Breast epithelium (tissue), 3 donors: ENCODE measurements around the gene AGMAT.

Experiments
- POLR2A ChIP-seq: fragments of 450-650 bp; IDR thresholded peaks from one replicate; pipeline ENCODE4 v1.6.1; 2016; ENCODE audit warnings: antibody characterized with exemption, mild to moderate bottlenecking, moderate library complexity
- POLR2AphosphoS5 ChIP-seq, 3 donors: sonication (generic); formaldehyde crosslinking; IDR thresholded peaks; one replicate each; pipeline ENCODE4 v1.6.1; 2017; ENCODE audit warnings: antibody characterized with exemption in 3 of 3
- TF ChIP-seq, protein P1 (sequence below), 3 donors: fragments of 450-650 bp; IDR thresholded peaks; one replicate each; pipeline ENCODE4 v1.5.1; 2016 to 2017; ENCODE audit warnings: antibody characterized with exemption in 3 of 3, mild to moderate bottlenecking in 3 of 3, moderate library complexity in 3 of 3

DNA sequence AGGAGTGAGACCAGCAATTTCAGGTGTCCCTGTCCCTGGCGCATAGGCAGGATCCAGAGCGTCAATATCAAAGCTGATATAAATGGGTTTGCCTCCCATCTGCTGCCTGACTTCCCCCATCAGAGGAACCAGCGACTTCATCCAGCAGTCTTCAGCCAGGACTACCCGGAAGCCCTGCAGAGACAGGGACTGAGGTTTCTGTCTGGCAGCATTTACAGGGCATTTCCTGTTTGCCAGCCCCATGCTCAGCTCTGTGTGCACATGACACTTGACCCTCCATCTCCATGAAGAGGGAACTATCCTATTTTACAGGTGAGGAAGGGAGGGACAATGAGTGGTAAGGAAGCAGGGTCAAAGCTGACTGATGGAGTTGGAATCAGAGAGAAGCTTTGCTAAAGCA, 7.2 kb downstream of the AGMAT start:
- TF ChIP-seq POLR2A = no peak
- TF ChIP-seq, protein P1, sequence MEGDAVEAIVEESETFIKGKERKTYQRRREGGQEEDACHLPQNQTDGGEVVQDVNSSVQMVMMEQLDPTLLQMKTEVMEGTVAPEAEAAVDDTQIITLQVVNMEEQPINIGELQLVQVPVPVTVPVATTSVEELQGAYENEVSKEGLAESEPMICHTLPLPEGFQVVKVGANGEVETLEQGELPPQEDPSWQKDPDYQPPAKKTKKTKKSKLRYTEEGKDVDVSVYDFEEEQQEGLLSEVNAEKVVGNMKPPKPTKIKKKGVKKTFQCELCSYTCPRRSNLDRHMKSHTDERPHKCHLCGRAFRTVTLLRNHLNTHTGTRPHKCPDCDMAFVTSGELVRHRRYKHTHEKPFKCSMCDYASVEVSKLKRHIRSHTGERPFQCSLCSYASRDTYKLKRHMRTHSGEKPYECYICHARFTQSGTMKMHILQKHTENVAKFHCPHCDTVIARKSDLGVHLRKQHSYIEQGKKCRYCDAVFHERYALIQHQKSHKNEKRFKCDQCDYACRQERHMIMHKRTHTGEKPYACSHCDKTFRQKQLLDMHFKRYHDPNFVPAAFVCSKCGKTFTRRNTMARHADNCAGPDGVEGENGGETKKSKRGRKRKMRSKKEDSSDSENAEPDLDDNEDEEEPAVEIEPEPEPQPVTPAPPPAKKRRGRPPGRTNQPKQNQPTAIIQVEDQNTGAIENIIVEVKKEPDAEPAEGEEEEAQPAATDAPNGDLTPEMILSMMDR (IDR thresholded peaks at IDR 0.05) = no peak
- TF ChIP-seq POLR2AphosphoS5 (IDR thresholded peaks at IDR 0.05) = no peak
